ENCODE measurements around the gene LRRC53.

DNA sequence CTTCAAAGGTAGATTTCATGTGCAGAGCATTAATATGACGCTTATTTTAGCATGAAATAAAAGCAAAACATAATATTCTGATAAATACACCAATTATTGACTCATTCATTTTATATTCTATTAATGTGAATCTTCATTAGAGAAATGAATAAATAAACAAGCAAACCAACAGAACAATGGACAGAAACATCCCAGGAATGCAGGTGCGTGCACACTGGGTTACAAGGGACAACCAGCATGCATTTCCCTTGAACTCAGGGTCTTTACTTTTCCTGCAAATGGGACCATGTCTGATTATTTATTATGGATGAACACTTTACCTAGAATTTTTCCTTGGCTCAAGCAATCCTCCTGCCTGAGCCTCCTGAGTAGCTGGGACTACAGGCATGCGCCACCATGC, 13.5 kb downstream of the LRRC53 start:
- no peak for TF ChIP-seq CTCF (IDR thresholded peaks at IDR 0.05; ENCODE audit: low read depth, low read length)
- TF ChIP-seq POLR2A (IDR thresholded peaks at IDR 0.05; ENCODE audit: extremely low read depth, insufficient read length) = no peak
- TF ChIP-seq MAX (IDR thresholded peaks at IDR 0.05; ENCODE audit: low read depth, low read length) = no peak

Measured in NB4 (cell line).